ENCODE data around the gene UIMC1.
A peak's percentile ranks its signal among the peaks of the same experiment; 100 is the strongest.
"Not testable (repeated sequence)": the region's sequence is repeated elsewhere in the genome, so short reads cannot be mapped to it uniquely, and the experiment has no call there.

Gene UIMC1

DNA sequence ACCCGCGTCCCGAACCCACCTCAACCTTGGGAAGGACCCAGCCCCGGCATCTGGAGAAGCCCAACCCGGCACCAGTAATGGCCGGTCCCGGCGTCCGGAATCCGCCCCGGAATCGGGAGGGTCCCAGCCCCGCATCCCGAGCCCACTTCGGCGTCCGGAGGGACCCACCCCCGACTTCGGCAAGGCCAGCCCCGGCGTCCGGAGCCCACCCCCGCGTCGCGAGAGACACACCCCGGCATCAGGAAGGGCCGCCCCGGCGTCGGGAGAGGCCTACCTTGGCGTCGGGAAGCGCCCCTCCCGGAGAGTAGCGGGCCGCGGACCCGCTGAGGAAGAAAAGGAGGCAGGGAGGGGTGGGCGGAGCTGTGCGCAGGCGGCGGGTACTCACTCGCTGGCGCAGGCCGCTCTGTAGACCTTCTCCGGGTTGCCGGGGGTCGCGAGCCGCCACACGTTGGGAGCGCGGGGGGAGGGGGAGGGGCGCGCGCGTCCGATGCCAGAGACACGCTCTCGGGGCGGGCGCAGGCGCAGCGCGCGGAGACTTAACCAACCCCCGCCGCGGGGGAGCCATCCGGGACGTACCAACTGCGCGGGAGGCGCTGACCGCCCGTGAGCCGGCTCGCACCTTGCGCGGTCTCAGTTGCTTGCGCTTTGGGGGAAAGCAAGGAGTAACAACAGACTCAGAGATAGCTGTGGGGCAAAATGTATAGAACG is at the start of gene UIMC1:
UIMC1 (minus strand) TSS at position 515 of the 708 bp plus-strand sequence. CDS start 24,164 bp downstream, outside the sequence.
- DNase-seq, result peak; percentile 80 to 92

DNA sequence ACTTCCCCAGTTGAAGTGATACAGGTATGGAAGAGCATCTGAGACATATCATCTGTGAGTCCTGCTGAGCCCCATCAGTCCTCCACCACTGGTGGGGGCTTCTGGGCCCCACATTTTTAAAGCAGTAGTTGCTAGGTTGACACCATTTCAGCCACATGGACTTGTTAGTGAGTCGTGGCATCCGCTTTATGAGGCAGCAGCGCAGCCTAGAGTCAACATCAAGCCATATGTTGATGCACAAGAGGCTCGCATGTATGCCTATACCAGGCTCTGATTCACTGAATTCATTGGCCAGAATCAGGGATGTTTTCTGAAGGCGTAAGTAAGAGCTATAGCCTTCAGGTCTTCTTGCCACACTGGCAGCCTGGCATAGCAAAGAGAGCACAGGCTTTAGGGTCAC is 42.7 kb upstream of the UIMC1 start:
- no peak for DNase-seq

DNA sequence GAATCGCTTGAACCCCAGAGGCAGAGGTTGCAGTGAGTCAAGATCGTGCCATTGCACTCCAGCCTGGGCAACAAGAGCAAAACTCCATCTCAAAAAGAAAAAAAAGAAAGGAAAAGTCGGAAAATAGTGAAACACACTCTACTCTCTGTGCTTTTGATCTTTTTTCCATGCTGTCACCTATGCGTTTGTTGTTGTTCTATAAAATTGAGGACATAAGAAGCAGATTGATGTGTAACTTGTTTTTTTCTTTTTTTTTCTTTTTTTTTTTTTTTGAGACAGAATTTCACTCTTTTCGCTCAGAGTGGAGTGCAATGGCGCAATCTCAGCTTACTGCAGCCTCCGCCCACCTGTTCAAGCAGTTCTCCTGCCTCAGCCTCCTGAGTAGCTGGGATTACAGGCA is 42.0 kb upstream of the UIMC1 start:
- not testable (repeated sequence) for DNase-seq

DNA sequence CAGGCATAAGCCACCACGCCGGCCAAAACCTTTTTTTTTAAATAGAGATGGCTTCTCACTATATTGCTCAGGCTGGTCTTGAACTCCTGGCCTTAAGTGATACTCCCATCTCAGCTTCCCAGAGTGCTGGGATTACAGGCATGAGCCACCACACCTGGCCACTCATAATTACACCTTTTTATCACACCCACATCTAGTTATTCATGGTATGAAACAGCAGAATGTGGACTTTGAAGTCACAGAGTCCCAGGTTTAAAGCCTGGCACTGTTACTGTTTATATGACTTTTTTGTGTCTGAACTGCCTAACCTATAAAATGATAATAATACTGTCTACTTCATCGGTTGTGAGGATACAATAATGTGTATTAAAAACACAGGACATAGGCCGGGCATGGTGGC is 39.1 kb upstream of the UIMC1 start:
- no peak for DNase-seq

DNA sequence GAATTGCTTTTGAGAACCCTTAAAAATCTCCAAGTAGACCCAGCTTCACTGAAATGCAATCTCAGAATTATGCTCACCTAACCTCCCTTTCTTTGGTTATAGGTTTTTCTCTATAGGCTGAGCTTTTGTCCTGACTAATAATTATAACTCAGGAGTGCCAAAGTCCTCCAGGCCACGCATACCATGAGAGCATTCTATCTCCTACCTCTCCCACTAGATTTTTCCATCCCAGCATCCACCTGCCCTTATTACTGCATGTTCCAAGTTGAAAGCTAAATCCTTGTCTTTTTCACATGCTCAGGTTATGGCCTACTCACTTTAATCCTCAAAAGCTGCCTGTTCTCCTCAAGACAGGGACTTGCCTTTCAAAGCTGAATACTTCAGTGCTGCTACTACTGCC is 38.1 kb upstream of the UIMC1 start:
- no peak for DNase-seq

DNA sequence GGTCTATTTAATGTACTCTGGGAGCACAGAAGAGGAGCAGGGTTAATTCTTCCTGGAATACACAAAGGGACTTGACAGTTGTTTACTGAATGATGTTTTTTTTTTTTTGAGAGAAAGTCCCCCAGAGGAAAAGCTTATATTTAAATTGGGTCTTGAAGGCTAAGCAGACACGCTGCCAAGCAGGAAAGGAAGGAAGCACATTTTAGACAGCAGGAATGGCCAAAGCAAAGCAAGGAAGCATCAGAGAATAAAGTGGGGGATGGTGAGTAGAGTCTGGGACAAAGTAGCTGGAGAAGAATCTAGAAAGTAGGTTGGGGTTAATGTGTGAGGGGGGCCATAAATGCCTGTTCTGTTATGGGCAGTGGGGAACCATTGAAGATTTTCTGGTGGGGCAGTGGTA is 37.4 kb upstream of the UIMC1 start:
- no peak for DNase-seq

DNA sequence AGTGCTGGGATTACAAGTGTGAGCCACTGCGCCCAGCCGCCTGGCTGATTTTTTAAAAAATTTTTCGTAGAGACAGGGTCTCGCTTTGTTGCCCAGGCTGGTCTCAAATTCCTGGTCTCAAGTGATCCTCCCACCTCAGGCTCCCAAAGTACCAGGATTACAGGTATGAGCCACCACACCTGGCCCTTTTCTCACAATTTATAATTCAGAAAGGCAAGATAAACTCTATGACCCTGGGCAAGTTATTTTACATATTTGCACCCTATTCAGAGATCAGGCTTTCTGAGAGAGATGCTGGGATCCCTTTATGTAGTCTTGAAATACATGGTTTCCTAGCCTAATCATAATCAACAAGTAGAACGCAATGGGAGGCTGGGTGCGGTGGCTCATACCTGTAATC is 36.5 kb upstream of the UIMC1 start:
- no peak for DNase-seq

DNA sequence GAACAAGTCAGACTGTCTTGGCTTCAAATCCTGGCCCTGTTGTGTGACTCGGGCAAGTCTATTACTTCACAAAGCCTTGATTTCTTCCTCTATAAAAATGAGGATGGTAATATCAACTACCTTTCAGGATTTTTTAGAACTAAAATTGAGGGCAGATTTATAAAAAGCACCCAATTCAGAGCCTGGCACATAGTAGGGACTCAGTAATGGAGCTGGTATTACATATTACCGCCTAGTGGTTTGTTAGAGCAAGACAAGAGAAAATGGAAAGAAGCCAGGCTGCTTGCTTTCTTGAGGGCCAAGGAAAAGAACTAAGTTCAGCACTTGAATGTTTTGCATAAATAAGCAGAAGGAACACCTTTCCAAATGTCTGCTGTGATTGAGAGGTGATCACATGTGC is 35.4 kb upstream of the UIMC1 start:
- DNase-seq, result no peak

DNA sequence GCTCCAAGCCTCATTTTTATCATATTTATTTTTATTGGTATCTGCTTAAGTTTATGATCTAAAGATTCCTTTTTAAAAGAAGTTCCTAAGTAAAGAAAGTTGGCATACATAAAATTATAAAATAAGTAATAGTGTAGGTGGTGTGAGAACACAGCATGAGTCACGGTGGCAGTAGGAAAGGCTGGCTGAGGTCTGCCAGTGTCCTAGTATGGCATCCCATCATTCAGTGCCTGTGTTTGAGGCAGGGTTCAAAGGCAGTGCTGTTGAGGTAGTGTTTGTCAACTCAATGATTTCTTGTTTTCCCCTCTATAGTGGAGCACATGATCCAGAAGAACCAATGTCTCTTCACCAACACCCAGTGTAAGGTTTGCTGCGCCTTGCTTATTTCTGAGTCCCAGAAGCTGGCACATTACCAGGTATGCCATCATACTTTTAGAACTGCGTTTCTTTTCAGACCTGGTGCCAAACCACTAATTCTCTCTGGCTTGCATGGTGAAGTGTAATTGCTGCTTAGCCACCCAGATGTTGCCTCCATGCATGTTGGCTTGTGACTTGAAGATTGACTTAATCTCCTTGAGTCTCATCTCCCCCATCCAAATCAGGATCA is 34.3 kb upstream of the UIMC1 start:
- no peak for DNase-seq

DNA sequence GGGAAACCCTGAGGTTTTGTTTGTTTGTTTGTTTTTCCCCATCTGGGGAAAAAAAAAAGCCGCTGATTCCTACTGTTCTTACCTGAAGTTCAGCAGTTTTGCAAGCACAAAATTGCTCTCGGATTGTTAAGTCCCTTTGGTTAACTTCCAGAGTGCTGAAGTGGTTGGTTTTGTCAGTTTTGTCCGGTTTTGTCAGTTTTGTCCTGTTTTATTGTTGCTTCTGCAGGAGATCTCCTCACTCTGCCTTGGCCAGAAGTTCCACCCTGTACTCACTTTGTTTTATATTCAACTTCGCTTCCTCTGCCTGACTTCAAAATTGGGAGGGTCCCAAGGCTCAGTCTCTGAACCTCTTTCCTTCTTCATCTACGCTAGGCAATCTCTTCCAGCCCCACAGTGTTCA is 30.3 kb upstream of the UIMC1 start:
- DNase-seq, result no peak

DNA sequence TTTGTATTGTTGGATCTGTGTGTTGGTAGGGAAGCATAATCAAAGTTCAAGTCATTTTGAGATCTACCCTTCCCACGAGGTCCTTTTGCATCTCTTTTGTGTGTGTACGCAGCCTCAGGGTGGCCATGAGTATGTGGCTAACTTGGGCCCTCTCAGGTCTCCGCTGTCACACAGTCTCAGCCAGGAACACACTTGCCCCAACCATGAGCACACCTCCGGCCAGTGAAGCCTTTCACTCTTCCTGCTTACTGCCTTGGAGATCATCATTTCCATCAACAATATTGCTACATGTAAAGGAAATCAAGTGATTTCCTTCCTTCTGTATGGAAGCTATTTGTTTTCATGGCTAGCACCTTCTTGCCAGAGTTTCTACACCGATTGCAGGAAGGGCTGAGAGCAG is 29.9 kb upstream of the UIMC1 start:
- no peak for DNase-seq

DNA sequence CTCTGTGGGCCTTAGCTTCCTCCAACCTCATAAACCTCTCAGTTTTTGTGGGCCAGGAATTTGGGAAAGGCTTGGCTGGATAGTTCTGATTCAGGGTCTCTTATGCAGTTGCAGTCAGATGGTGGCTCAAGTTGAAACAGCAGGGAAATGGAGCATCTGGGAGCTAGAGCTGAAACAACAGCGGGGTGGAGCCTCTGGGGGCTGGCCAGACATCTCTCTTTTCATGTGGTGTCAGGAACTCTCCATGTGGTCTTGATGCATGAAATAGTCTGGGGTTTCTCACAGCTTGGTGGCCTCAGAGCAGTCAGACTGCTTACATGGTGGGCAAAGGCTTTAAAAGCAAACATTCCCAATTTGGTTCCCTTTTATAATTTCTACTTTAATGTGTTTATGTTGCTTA is 29.4 kb upstream of the UIMC1 start:
- DNase-seq, result no peak

DNA sequence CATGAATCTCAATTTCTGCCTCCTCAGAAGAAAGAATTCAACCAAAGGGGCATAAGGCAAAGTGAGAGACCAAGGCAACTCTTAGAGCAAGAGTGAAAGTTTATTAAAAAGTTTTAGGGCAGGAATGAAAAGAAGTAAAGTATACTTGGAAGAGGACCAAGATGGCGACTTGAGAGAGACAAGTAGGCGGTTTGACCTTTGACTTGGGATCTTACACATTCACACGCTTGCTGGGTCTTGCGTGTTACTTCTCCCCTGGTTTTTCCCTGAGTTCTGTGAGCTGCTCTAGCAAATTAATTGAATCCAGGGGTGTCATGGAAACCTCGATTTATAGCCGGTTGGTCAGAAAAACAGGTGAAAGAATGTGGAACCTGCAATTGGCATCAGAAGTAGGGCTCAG is 22.9 kb upstream of the UIMC1 start:
- DNase-seq, result no peak

DNA sequence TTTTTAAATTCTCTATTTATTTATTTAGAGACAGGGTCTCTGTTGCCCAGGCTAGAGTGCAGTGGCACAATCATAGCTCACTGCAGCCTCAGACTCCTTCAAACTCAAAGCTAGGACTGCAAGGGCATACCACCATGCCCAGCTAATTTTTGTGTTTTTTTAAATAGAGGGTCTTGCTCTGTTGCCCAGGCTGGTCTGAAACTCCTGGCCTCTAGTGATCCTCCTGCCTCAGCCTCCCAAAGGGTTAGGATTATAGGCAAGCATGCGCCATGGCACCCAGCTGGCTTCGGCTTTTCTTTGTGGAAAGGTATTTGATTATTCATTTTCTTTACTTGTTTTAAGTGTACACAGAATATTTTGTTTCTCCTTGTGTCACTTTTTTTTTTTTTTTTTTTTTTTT is 21.1 kb upstream of the UIMC1 start:
- no peak for DNase-seq

DNA sequence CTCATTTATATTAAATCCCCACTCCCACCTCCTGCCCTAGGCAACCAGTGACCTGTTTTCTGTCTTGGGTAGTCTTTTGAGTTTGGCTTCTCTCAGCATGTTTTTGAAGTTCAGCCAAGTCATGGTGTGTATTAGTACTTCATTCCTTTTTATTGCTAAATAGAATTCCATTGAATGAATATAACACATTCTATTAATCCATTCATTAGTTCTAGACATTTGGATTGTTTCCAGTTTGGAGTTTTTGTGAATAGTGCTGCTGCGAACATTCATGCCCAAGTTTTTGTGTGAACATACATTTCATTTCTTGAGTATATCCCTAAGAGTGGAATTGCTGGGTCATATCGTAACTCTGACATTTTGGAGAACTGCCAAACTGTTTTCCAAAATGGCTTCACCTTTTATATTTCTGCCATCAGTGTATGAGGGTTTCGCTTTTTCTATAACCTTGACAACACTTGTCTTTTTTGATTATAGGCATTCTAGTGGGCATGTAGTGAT is 18.6 kb upstream of the UIMC1 start:
- DNase-seq, result no peak

DNA sequence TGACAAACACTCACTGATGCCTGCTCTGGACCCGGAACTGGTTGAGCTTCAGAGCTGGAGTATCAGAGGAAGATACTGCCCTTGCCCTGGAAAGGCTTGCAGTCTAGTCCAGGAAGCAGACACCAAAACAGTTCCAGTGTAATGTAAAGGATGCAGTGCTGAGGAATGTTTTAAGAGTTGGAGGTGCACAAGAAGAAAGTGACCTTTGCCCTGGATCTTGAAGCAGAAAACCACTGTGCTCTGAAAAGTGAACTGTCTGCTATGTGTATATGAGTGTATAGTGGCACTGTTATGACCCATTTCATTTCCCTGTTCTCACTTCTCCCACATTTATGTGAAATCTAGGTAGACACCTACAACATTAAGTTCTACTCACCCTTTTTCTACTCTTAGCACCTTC is 18.0 kb upstream of the UIMC1 start:
- DNase-seq, result no peak

DNA sequence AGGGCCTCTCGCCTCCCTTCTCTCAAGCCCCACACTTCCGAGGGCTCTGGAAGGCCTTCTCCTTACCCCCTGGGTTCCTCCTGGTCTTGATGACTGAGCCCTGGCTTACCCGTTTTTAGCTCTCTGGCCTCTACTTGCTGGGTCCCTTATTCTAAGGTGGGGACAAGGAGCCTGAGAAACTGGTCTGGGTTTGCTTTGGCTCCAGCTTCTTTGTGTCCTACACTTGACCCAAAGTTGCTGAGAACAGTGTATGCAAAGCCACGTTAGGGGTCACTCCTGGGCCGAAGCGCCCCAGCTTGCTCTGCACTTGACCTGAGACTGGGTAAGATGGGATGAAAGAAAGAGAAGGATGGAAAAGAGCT is 16.7 kb upstream of the UIMC1 start:
- no peak for DNase-seq

DNA sequence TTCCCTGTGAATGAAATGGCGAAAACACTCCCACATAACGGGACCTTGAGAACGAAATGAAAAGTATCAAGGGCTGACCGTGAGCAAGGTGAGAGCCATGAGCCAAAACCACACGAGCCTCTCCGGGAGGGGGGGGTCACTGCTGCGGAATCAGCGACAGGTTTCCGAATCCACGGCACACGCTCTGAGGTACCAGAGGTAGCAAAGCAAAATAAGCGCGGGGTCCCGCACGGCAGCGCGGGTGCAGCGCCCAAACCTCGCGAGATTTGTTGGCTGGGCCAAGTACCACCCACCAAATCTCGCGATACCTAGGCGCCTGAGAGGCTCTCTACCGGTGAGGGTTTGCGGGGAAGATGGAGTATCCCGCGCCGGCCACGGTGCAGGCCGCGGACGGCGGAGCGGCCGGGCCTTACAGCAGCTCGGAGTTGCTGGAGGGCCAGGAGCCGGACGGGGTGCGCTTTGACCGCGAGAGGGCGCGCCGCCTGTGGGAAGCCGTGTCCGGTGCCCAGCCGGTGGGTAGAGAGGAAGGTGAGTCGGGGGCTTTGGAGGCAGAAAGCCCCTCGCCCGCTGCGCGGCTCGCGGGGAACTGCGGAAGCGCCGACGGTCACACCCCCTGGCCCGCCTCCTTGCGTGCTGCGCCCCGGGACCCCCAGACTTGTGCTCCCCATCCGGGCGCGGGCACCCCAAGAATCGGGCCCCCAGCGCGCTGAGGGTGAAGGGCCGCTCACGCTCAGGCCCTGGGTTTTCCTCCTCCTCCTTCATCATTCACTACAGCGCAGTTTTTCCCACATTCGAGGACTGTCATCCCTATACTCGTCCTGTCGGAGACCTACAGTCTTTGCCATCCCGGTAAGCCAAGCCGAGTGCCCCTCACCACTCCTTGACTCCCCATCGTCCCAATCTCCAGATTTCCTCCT is 16.1 kb upstream of the UIMC1 start, which contains the start of gene ZNF346:
ZNF346 (plus strand) TSS at position 311 of the 917 bp plus-strand sequence; CDS start at position 354, 43 bp downstream.
- peak; percentile 79 to 93 for DNase-seq

DNA sequence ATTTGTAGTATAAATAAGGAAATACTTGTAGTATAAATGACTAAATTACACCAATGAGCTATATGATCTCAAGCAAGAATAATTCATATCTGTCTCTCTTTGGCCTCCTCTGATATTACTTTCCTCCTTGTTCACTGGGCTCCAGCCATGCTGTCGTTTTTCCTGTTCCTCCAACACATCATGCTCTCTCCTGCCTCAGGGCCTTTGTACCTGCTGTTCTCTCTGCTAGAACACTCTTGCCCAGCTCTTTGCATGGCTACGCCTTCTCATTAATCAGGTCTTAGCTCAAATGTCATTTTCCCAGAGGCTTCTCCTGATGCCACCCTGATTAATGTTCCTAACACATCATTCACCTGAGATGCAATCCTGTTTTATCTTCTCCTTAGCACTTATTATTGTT is 13.5 kb upstream of the UIMC1 start:
- no peak for DNase-seq

DNA sequence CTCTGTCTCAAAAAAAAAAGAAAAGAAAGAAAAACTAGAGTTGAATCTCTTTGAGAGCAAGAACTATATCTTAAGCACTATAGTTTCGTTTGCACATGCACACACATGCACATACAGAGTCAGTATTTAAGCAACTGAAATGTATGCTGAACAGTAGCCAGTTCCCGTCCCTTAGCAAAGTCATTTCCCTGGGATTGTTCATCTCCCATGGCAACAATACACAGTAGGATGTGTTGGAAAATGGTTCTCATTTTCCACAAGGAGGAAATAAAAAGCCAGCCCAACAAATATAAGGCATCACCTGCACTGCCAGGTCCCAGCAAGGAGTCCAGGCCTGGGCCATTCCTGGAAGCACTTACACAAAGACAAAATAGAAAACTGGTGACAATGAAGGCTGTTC is 11.8 kb upstream of the UIMC1 start:
- no peak for DNase-seq

DNA sequence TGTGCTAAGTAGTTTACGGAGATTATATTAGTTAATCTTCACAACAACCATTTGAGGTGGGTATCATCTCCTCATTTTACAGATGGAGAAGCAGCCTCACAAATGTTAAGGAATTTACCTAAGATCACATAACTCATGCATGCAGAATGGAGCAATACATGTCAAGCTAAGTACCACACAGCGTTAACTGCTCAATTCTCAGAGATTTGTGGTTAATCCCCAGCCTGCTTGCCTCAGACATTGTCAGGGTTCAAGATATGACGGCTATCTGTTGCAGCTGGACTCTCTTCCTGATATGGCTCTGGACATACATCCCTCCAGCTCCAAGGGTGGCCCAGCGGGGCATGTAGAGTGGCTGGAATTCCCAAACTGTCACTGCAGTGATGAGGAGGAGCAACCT is 8.6 kb upstream of the UIMC1 start:
- DNase-seq, result no peak

DNA sequence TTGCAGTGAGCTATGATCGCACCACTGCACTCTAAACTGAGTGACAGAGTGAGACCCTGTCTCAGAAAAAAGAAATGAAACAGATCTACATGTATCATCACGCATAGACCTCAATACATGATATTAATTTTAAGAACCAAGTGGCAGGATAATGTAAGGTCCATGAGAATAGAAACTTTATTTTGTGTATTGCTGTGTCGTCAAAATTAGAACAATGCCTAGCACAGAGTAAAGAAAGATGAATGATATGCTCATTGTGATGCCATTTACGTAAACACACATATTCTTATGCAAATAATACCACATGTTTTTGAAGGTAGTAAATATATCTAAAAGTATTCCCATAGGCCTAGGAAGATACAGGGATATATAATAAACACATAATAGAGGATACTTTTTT is 3.6 kb upstream of the UIMC1 start:
- DNase-seq, result no peak

DNA sequence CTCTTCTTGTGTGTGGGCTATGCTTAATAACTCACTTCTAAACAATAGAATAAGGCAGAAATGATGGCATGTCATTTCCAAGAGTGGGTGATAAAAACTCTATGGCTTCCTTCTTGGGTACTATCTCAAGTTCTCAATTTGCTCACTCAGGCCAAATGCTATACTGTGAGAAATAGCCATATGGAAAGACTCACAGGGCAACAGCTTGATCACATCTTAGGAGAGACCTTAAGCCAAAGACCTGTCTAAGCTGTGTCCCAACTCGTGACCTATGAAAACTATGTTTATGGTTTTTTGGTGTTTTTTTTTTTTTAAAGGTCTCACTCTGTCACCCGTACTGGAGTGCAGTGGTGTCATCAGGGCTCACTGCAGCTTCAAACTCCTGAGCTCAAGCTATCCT is 2.1 kb upstream of the UIMC1 start:
- DNase-seq, result no peak

All from NCI-H526 (cell line).